HG02571 (cell line): ENCODE data around the gene TTC21A.
"Not testable (repeated sequence)": the region's sequence is repeated elsewhere in the genome, so short reads cannot be mapped to it uniquely, and the experiment has no call there.

Source experiments
- ATAC-seq: cut with Tn5 transposase; IDR thresholded peaks from one replicate; pipeline ENCODE4 v1.9.1; 2021; ENCODE audit warnings: mild to moderate bottlenecking, moderate library complexity; ENCODE audit not compliant: unreplicated experiment

The TTC21A gene

GRCh38 chr3:39148435-39149058, 41.1 kb downstream of the TTC21A start:
- ATAC-seq: no peak

GRCh38 chr3:39149059-39149455, 41.6 kb downstream of the TTC21A start:
- no peak for ATAC-seq

GRCh38 chr3:39149498-39150147, 42.1 kb downstream of the TTC21A start:
- no peak for ATAC-seq

GRCh38 chr3:39150148-39150802, 42.8 kb downstream of the TTC21A start:
- ATAC-seq: no peak

GRCh38 chr3:39150803-39151631, 43.5 kb downstream of the TTC21A start:
- no peak for ATAC-seq

GRCh38 chr3:39153977-39154279, 46.4 kb downstream of the TTC21A start:
- ATAC-seq: no peak

GRCh38 chr3:39154280-39155021, 47.0 kb downstream of the TTC21A start:
- ATAC-seq: no peak

GRCh38 chr3:39156421-39156820, 48.9 kb downstream of the TTC21A start:
- ATAC-seq: no peak

- no peak for ATAC-seq
Observed at GRCh38 chr3:39157359-39157758, 49.9 kb downstream of the TTC21A start.

GRCh38 chr3:39158148-39158715, 50.8 kb downstream of the TTC21A start:
- ATAC-seq: no peak

GRCh38 chr3:39164414-39164813, 56.9 kb downstream of the TTC21A start:
- no peak for ATAC-seq

GRCh38 chr3:39165518-39165917, 58.0 kb downstream of the TTC21A start:
- ATAC-seq: no peak

- no peak for ATAC-seq
Observed at GRCh38 chr3:39166134-39166710, 58.7 kb downstream of the TTC21A start.

GRCh38 chr3:39166932-39167532, 59.6 kb downstream of the TTC21A start:
- no peak for ATAC-seq

GRCh38 chr3:39168156-39168780, 60.8 kb downstream of the TTC21A start:
- no peak for ATAC-seq

- ATAC-seq: no peak
Observed at GRCh38 chr3:39169712-39170111, 62.2 kb downstream of the TTC21A start.

GRCh38 chr3:39170461-39170860, 63.0 kb downstream of the TTC21A start:
- no peak for ATAC-seq

GRCh38 chr3:39170877-39171276, 63.4 kb downstream of the TTC21A start:
- ATAC-seq: not testable (repeated sequence)

GRCh38 chr3:39171860-39172259, 64.4 kb downstream of the TTC21A start:
- ATAC-seq: no peak
